GM21619 (cell line): ENCODE results near the gene NINL.

Source experiments
- ATAC-seq: cut with Tn5 transposase; IDR thresholded peaks from one replicate; pipeline ENCODE4 v1.9.1; 2021; ENCODE audit not compliant: unreplicated experiment

Gene NINL

DNA sequence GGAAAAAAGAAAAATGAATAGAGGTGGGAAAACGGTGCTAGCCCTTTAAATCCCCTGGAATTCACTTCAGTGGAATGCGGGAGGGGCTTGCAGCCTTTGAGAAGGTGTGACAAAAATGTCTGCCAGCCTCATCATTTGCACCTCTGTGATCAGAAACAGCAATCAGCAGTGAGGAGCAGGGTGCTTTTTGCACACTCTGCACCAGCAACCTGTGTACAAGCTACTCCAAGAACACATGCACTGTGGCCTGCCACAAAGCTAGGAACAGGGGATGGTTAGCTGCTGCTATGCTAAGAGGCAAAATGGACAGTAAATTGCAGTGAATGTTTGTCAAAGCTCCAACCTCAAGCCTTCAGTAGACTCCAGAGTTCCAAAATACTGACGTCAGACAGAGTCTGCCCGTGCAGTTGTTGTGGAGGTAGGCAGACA, 148.2 kb downstream of the NINL start:
- no peak for ATAC-seq

DNA sequence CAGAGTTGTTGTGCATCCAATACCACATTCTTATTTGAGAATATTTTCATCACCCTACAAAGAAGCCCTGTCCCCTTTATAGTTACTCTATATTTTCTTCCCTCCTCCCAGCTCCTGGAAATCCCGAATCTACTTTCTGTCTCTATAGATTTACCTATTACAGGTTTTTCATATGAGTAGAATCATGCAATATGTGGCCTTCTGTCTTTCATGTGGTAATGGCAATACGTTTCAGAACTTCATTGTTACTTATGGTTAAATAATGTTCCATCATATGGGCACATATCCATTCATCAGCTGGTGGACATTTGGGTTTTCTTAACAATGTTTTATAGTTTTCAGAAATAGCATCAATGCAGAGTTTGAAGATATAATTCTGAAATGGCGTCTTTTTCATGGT, 160.8 kb downstream of the NINL start:
- no peak for ATAC-seq

DNA sequence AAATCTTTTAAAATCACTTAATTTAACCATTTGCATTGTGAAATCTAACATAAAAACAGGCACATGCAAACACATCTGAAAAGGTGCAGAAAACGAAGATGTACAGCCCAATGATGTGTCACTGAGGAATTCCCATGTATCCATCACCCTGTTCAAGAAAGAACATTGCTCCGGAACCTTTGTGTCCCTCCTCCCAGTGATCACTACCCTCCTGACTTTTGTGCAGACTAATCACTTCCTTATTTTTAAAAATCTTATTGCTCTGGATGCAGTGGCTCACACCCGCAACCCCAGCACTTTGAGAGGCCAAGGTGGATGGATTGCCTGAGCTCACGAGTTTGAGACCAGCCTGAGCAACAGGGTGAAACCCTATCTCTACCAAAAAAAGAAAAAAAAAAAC, 163.3 kb downstream of the NINL start:
- no peak for ATAC-seq

DNA sequence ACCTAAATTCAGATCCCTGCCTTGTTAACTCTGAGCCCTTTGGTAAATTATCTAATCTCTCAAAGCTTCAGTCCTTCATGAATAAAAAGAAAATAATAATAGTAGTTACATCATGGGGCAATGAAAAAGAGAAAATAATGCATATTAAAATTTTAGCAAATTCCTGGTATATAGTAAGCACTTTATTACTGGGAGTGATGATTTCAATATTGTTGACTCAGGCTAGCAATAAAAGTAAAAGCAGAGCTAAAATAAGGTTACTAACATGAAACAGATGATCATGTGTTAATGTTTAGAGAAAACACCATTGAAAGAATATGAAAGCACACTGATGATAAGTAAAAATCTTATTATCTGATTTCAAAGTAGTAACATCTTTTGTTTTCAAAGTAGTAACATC, 164.2 kb downstream of the NINL start:
- no peak for ATAC-seq

DNA sequence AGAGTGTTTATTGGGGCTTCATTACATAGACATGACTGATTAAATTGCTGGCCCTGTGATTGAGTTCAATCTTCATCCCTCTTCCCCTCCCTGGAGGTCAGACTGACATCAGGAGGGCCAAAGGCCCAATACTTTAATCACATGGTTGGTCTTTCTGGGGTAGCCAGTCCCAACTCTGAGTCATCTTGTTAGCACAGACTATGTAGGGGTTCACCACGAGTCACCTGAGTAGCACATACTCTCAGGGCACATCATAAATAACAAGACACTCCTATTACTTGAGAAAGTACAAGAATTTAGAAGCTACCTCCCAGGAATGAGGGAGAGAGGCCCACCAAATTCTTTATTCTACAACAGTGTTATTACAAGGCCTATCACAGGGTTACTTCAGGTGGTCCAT, 166.6 kb downstream of the NINL start:
- no peak for ATAC-seq

DNA sequence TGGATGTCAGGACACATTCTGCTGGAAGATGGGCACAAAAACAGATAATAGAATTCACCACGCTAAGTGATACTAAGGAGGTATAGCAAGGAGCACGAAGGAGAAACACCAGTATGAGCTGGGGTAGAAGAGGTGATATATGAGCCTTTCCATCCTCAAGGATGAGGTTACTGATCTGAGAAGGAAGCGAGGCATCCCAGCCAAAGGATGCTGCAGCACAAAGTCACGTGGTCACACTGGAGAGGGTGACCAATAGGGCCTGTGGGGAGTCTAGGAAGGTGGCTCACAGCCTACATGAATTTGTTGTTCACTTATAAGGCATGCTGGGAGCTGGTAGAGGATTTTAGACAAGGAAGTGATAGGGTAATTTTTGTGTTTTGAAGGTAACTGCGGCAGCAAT, 176.4 kb downstream of the NINL start:
- no peak for ATAC-seq

DNA sequence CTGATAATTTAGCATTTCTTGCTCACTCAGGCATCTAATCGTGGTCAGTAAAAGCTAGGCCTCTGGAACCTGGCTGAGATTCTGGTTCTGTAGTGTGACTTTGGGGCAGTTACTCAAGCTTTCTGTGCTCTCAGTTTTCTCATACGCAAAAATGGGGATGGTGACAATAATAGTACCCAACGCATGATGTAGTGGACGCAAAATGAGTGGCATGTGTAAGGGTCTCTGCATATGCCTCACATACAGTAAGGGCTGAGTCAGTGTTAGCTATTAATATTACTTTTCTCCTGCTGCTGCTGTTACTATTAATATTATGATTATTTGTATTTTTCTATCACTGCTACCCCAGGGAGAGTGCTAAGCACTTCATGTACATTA, 177.2 kb downstream of the NINL start:
- ATAC-seq: no peak

DNA sequence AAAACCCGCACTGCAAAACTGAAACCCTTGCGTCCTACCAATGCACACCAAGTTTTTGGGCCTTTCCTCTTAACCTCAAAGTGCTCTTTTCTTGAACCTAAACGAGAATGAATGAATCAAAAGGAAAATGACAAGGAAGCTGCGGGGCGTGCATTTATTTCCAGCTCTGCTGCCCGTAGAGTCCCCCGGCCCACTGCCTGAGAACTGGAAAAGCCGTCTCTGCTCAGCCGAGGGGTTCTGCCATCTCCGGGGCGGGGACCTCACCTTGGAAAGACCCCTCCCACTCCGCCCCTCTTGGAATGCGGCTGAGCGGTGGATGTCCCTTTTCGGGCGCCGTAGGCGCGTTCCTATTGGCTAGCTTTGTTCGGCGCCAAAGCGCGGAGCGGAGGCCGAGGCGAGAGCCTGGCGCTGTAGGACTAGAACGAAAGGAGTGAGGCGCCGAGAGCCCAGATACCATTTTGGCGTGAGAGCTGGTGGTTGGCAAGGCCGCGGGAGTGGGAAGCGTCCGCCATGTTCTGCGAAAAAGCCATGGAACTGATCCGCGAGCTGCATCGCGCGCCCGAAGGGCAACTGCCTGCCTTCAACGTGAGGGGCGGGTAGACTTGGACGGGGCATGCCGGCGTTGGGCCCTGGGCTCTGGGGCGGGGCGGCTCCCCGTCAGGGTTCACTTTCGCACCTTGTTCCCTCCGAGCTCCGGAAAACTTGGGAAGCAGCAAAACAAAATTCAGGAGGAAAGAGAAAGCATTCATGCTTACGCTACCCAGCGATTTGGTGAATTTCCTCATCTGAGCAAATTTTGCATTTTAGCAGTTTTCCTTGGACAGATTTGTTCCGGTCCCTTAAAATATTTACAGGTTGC, 177.8 kb downstream of the NINL start, which contains the start of gene GINS1:
GINS1 (plus strand) TSS at position 363 of the 859 bp plus-strand sequence; CDS start at position 511, 148 bp downstream.
- ATAC-seq: peak; percentile 85
